Measurements from ENCODE around the gene PDHA1. TPM values are rescaled to one million over a fixed set of nuclear protein-coding genes. Genes with fewer than 3 reads are reported as not detected.

The PDHA1 gene
- total and polyA plus RNA-seq, 2 of the 8 experiments (the other 6 are each of a cell fraction or from before 2014, with no cell fraction given) = 128 to 225 TPM

DNA sequence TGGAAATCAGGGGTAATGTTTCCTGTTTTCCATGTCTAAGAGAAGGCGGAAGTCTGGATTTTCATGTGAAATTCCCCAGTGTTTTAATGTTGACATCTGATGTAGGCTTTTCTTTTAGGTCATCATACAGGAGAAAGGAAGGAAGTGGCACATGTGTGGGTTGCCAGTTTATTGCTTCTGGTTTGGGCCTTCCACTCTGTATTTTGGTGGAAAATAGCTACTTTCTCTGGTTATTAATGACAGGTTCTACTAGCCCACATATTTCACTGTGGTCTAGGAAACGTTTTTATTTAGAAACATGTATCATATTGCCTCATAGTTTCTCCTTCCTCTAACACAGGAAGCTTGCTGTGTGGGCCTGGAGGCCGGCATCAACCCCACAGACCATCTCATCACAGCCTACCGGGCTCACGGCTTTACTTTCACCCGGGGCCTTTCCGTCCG is 7.2 kb downstream of the PDHA1 start:
- H3K4ac ChIP-seq (replicated peaks; ENCODE audit: insufficient read length, low read depth, low read length) = no peak overlapping the region
- H4K20me1 ChIP-seq (replicated peaks in 1 of 2; ENCODE audit: control insufficient read depth in 1 of 2, insufficient read depth in 2 of 2, low read length in 2 of 2) = peaks cover 0 to 2% of the 10 kb centered on the region in 2 experiments
- CTCF ChIA-PET (ENCODE audit: partially characterized antibody) = no interaction called here
- H3K36me3 ChIP-seq (ENCODE audit: control insufficient read depth in 2 of 4, insufficient read depth in 4 of 4, low read length in 3 of 4) = peaks cover 4 to 37% (median 21%) of the 10 kb centered on the region in 4 experiments; a peak in 7 of 8 replicates
- no peak overlapping the region for H3K56ac ChIP-seq (replicated peaks; ENCODE audit: insufficient read length, low read depth, low read length)
- H3K18ac ChIP-seq (ENCODE audit: extremely low read depth, low read length) = no peak overlapping the region
- no peak overlapping the region for H3K4me2 ChIP-seq (ENCODE audit: insufficient read depth in 1 of 2, low read depth in 2 of 2, low read length in 2 of 2)
- H3K23ac ChIP-seq (ENCODE audit: insufficient read length) = no peak overlapping the region
- H4K8ac ChIP-seq (ENCODE audit: extremely low read depth, insufficient read depth, low read length) = no peak overlapping the region
- DNase-seq (ENCODE audit: low read depth in 1 of 2, low spot score in 2 of 2) (no peak), FAIRE-seq (no peak)
- H2BK12ac ChIP-seq (ENCODE audit: low read depth, low read length) = no peak overlapping the region
- no peak overlapping the region for H3K9ac ChIP-seq (replicated peaks in 1 of 4; ENCODE audit: extremely low read depth in 1 of 4, low read depth in 3 of 4, low read length in 3 of 4)
- POLR2A ChIA-PET (ENCODE audit: partially characterized antibody) = no interaction called here
- TF ChIP-seq EGR1 (IDR thresholded peaks at IDR 0.05; ENCODE audit: borderline replicate concordance, low read depth, low read length) (no peak), CEBPB (IDR thresholded peaks at IDR 0.05; ENCODE audit: low read depth, low read length) (no peak), TBP (IDR thresholded peaks at IDR 0.05; ENCODE audit: low read depth, low read length) (no peak), SP4 (IDR thresholded peaks at IDR 0.05; ENCODE audit: low read length) (no peak), TAF1 (IDR thresholded peaks at IDR 0.05; ENCODE audit: low read depth, low read length) (no peak), CHD1 (IDR thresholded peaks at IDR 0.05; ENCODE audit: low read depth, low read length) (no peak)
- H3K9me3 ChIP-seq (ENCODE audit: insufficient read depth in 2 of 2, low read depth in 1 of 2, low read length in 1 of 2) = no peaks in the 10 kb centered on the region
- no peak overlapping the region for H2BK15ac ChIP-seq (ENCODE audit: low read length)
- H3K79me1 ChIP-seq (ENCODE audit: low read depth, low read length) = no peaks in the 10 kb centered on the region; the same call in 1 of the 2 replicates
- no peak overlapping the region for H2BK5ac ChIP-seq (ENCODE audit: low read depth, low read length)
- no peak overlapping the region for H4K91ac ChIP-seq (replicated peaks; ENCODE audit: insufficient read length, low read length)
- WGBS, 2 experiments (ENCODE audit: extremely low coverage in 1 of 2, insufficient coverage in 1 of 2, insufficient read length in 1 of 2, insufficient replicate concordance in 2 of 2, low coverage in 1 of 2, low lambda C conversion rate in 2 of 2, missing lambda C conversion rate in 1 of 2) = 95% methylated on average over 8 of the region's 8 CpGs; no CpG with 5 or more reads in 1 of the 2 experiments
- H3K27me3 ChIP-seq (replicated peaks in 1 of 4; ENCODE audit: control insufficient read depth in 3 of 4, extremely low read depth in 1 of 4, insufficient read depth in 3 of 4, low read length in 3 of 4) = no peaks in the 10 kb centered on the region
- H2AFZ ChIP-seq (ENCODE audit: low read length) = no peak overlapping the region
- H3K27ac ChIP-seq (ENCODE audit: low read depth, low read length) = no peak overlapping the region
- H3K23me2 ChIP-seq (ENCODE audit: low read depth, low read length) = no peaks in the 10 kb centered on the region
- no peak overlapping the region for H2BK20ac ChIP-seq (ENCODE audit: low read length)
- no peak overlapping the region for H2BK120ac ChIP-seq (replicated peaks; ENCODE audit: low read depth, low read length)
- H3K4me3 ChIP-seq (ENCODE audit: extremely low read depth in 1 of 4, insufficient read depth in 2 of 4, low read depth in 3 of 4, low read length in 4 of 4) = no peak overlapping the region
- H3K14ac ChIP-seq (ENCODE audit: insufficient read length) = no peak overlapping the region
- H3K79me2 ChIP-seq (ENCODE audit: control insufficient read depth in 1 of 2, insufficient read depth in 2 of 2, low read length in 2 of 2) = peaks cover 3 to 19% of the 10 kb centered on the region in 2 experiments; a peak in 3 of 4 replicates
- no peak overlapping the region for H4K5ac ChIP-seq (ENCODE audit: insufficient read length, low read depth, low read length)
- no peaks in the 10 kb centered on the region for H3K4me1 ChIP-seq (replicated peaks in 1 of 4; ENCODE audit: control insufficient read depth in 3 of 4, insufficient read depth in 4 of 4, low read length in 3 of 4)
- no peak overlapping the region for H2AK5ac ChIP-seq (ENCODE audit: low read depth, low read length)

Data from H1 (cell line).